GM12865 (cell line): ENCODE results near the gene EVA1A.

Source experiments
- DNase-seq: peaks from one replicate; pipeline ENCODE4 v3.0.0; 2010; ENCODE audit warnings: low read depth
- H3K4me3 ChIP-seq: 2 replicates; pipeline ENCODE4 v1.5.1; 2011; ENCODE audit warnings: mild to moderate bottlenecking, low read depth, low read length, control low read depth
- CTCF ChIP-seq: IDR thresholded peaks from 2 replicates; pipeline ENCODE4 v1.5.1; 2011; ENCODE audit warnings: low read length, control low read depth, low read depth, inconsistent platforms; ENCODE audit not compliant: insufficient read depth; ENCODE audit errors: missing control alignments

EVA1A gene

GRCh38 chr2:75558136-75558535 is 2.6 kb downstream of the EVA1A start:
- no peak for TF ChIP-seq CTCF
- H3K4me3 ChIP-seq, result no peak overlapping the region
- DNase-seq, result no peak

GRCh38 chr2:75557474-75558133 is 3.1 kb downstream of the EVA1A start:
- DNase-seq, result no peak
- H3K4me3 ChIP-seq, result no peak overlapping the region
- TF ChIP-seq CTCF, result no peak

GRCh38 chr2:75556679-75557366 is 3.9 kb downstream of the EVA1A start:
- DNase-seq, result no peak
- H3K4me3 ChIP-seq, result no peak overlapping the region
- TF ChIP-seq CTCF, result no peak

- DNase-seq, result no peak
- TF ChIP-seq CTCF, result no peak
- no peak overlapping the region for H3K4me3 ChIP-seq
These were observed 5.0 kb downstream of the EVA1A start for GRCh38 chr2:75555701-75556100.

GRCh38 chr2:75553935-75554531 is 6.7 kb downstream of the EVA1A start:
- H3K4me3 ChIP-seq, result no peak overlapping the region
- no peak for DNase-seq
- no peak for TF ChIP-seq CTCF

- no peak for DNase-seq
- TF ChIP-seq CTCF, result no peak
- no peak overlapping the region for H3K4me3 ChIP-seq
These were observed 8.5 kb downstream of the EVA1A start for GRCh38 chr2:75552222-75552621.
